NCI-H69 (cell line): Measurements from ENCODE around the gene MIR17HG.
"Not testable (repeated sequence)": the region's sequence is repeated elsewhere in the genome, so short reads cannot be mapped to it uniquely, and the experiment has no call there.

Source experiments
- DNase-seq: peaks from one replicate; lab custom pipeline; 2025; lab: John Stamatoyannopoulos, UW

MIR17HG gene

DNA sequence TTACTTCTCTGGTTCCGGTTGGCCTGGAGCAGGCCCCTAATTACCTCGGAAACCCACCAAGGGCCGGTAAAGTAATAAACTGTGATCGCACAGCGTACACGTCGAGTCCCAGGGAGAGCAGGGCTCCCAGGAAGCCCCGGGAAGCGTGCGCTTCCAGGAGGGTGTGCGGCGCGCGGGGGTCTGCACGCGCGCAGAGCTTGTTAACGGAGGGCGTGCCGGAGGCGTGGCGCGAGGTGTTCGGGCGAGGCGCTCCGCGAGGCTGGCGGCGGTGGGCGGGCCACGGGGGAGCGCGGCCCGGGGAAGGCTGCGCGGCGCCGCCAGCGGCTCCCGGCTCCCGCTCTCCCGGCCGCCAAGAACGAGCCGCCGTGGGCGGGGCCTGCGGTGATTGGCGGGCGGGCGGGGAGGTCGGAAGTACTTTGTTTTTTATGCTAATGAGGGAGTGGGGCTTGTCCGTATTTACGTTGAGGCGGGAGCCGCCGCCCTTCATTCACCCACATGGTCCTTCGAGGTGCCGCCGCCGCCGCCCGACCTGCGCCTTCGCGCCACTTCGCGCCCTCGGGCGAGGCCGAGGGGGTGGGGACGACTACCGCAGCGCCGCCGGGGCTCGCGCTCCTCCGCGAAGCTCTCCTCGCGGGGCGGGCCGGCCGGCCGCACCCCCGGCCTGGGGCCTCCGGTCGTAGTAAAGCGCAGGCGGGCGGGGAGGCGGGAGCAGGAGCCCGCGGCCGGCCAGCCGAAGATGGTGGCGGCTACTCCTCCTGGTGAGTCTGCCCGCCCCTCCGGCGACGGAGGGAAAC is at the start of gene MIR17HG:
TSS of gene MIR17HG (plus strand) at position 486 of the 794 bp plus-strand sequence.
- DNase-seq: peak; percentile 99

DNA sequence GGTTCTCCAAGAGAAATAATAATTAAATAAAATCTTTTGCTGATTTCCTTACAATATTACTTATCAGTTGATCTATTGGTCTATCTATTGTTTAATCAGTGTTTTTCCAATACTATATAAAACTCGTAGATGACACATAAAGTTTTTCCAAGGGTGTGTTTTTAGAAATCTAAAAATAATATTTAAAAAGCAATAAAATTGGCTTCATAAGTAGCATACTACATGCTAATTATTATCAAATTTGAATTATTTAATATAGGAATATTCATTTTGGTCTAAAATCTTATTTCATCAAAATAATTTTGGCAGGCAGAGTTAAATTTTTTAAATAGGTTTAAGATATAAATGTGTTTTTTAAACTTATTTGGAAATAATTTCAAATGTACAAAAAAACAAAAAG is 49.4 kb upstream of the MIR17HG start:
- DNase-seq: no peak

- DNase-seq: no peak
These were observed 45.4 kb upstream of the MIR17HG start for GRCh38 chr13:91302111-91302510.

DNA sequence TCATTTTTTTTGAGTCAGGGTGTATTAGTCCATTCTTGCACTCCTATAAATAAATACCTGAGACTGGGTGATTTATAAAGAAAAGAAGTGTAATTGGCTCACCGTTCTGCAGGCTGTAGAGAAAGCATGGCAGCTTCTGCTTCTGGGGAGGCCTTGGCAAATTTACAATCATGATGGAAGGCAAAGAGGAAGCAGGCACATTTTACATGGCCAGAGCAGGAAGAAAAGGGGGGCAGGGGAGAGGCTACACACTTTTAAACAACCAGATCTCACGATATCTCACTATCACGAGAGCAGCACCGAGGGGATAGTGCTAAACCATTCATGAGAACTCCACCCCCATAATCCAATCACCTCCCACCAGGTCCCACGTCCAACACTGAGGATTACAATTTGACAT is 44.5 kb upstream of the MIR17HG start:
- no peak for DNase-seq

GRCh38 chr13:91304741-91305140 is 42.7 kb upstream of the MIR17HG start:
- DNase-seq: no peak

DNA sequence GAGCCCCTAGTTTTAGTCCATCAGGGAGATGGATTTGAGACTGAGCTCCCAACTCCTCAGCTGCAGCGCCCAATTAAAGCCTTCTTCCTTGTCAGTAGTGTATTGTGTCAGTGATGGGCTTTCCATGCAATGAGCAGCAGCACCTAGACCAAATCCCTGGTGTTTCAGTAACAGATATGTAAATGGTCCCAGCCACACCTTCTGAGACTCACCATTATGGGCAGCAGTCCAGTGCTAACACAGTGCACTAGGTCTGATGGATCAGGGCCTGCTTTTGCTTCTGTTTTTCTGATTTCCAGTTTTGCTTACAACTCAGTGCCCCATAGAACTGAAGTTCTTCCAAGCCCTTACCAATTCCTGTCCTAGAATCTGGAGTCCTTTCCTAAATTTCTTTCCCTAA is 41.8 kb upstream of the MIR17HG start:
- DNase-seq: no peak

- no peak for DNase-seq
These were observed 39.6 kb upstream of the MIR17HG start for GRCh38 chr13:91307887-91308286.

DNA sequence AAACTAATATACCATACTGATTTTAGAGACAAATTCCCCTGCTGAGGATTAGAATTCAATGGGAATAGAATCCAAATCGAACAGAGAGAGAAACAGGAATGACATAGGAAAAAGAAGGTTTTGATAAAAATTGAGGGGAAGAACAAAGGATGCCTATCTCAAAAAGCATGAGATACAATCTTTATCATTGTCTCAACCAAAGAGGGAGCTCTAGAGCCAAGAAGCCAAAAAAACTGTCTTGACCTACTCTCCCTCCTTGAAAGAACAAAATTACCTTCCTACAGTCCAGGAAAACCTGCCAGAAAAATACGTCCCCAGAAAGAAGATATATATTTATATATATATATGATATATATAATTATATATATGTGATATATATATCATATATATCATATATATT is 39.2 kb upstream of the MIR17HG start:
- peak; percentile 59 for DNase-seq

- peak; percentile 63 for DNase-seq
These were observed 36.0 kb upstream of the MIR17HG start for GRCh38 chr13:91311491-91311890.

DNA sequence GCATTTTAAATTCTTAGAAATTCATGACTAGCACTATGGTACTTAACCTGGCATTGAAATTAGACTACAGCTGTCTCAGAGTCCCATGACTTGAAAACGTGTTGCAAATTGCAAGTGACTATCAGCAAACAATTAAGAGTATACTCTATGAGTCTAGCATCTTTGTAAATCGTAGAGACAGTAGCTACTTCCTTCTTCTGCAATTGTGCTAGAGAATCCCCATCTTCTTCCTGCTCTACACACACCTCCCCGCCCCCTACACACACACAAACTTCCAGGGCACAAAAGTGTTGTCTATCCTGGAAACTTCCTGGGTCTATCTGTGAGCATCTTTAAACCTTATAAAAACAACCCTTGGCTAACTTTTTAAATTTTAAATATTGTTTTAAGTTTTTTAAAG is 35.2 kb upstream of the MIR17HG start:
- DNase-seq: peak; percentile 38

GRCh38 chr13:91313103-91313502 is 34.4 kb upstream of the MIR17HG start:
- DNase-seq: peak; percentile 89

- peak; percentile 74 for DNase-seq
These were observed 33.9 kb upstream of the MIR17HG start for GRCh38 chr13:91313581-91313980.

DNA sequence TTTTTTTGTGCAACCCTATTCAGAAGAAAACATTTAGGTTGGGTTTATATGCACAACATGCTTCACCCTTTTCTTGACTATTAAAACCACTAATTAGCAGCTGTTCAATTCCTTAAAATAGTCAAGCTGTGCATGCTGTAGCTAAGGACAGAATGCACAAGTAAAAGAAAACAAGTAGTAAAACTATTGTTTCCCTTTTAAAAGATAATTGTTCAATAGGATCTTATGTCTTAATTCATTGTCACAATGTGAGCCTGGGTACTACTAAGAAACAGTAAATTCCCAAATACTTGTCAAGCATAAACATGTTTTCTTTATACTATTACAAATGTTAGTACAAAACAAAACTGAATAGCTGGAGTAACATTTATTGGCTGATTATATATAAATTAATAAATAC is 32.6 kb upstream of the MIR17HG start:
- DNase-seq: no peak

GRCh38 chr13:91318886-91319285 is 28.6 kb upstream of the MIR17HG start:
- no peak for DNase-seq

DNA sequence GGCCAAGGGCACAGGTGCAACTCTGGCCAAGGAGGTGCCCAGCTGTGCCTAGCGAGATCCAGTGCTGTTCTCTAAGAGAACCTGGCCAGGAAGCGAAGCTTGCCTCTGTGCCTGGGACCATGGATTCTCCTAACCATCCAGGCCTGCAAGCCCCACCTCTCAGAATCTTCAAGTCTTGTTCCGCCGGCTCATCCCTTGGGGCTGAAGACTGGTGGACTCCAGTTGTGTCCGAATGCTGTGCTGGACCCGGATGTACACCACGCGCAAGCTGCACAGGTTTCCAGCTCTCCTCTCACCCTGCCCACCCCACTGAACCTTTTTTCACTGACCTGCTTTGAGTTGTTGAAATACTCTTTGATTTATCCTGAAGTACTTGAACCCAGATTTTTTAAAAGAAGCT is 27.5 kb upstream of the MIR17HG start:
- DNase-seq: no peak

GRCh38 chr13:91320990-91321389 is 26.5 kb upstream of the MIR17HG start:
- not testable (repeated sequence) for DNase-seq

DNA sequence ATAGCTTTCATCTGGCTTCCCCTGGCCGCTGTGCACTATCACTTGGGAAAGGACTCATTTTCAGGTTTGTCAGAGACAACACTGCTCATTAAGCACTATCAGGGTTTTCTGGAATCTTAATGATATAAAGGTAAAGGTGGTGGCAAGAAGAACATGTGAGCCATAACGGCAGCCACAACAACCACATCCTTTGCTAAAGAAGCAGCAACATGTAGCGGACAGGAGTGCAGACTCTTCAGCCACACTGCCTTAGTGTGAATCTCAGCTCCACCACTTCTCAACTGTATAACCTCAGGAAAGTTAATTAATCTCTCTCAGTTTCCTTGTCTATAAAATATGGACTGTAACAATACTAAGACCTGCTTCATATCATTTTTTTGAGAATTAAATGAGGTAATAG is 24.1 kb upstream of the MIR17HG start:
- DNase-seq: no peak

GRCh38 chr13:91326146-91326545 is 21.3 kb upstream of the MIR17HG start:
- DNase-seq: peak; percentile 53

DNA sequence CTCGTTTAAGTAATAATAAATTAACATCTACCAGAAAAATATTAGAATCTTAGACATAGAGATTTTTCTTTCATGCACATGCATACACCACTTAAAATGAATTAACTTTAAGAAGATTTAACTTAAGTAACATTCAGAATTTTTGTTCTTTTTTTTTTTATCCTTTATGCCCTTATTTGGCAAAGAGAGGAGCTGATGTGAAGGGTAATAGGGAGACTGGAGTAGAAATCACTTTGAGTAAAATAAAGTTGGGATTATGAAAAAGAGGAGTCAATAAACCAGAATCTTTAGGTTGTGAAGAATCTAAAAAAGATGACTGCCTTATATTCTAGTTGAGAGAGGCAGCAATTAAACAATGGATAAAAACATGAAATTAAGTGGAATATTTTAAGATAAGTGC is 18.8 kb upstream of the MIR17HG start:
- peak; percentile 62 for DNase-seq

DNA sequence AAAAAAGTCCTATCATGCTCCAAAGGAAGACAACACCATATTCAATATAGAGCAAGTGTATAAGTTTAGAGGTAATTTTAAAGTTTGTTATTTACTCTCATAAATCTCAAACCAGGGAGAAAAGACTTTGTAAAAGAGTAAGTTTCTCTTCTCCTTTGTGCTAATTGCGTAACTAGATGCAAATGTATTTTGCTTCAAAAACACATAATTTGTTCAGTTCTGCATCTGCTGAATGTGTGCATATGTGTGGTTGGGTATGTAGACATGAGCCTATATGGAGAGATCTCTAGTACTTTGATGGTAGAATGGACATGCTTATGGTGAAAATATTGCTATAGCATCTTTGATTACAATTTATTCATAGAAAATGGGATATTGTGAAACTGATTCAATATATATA is 17.8 kb upstream of the MIR17HG start:
- DNase-seq: no peak

- DNase-seq: no peak
These were observed 16.2 kb upstream of the MIR17HG start for GRCh38 chr13:91331047-91331915.

GRCh38 chr13:91346062-91346461 is 1.4 kb upstream of the MIR17HG start:
- peak; percentile 66 for DNase-seq

DNA sequence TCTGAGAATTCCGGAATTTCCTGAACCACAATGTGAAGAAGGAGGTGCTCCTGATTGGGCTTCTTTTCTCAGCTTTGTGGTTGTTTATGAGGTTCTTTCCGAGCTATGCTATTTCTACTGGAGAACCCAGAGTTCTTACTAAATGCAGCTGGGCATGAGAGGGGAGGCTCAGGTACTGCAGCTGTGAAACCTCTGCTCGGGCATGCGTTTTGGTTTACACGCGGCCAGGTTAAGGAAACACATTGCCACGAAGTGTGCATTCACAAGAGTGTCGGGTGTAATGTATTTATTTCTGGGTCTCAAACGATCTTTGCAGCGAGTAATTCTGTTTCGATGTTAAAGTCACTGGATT is 661 bp upstream of the MIR17HG start:
- DNase-seq: peak; percentile 90
